22Rv1 (cell line): Measurements from ENCODE around the gene BPIFB3.

ENCODE experiments used
- CTCF ChIP-seq: fragments of 450-650 bp; IDR thresholded peaks from 2 replicates; pipeline ENCODE4 v1.5.1; 2017; ENCODE audit warnings: mild to moderate bottlenecking
- ZFX ChIP-seq: fragments of 450-650 bp; IDR thresholded peaks from 2 replicates; pipeline ENCODE4 v1.6.1; 2017; ENCODE audit warnings: antibody characterized with exemption, borderline replicate concordance

DNA sequence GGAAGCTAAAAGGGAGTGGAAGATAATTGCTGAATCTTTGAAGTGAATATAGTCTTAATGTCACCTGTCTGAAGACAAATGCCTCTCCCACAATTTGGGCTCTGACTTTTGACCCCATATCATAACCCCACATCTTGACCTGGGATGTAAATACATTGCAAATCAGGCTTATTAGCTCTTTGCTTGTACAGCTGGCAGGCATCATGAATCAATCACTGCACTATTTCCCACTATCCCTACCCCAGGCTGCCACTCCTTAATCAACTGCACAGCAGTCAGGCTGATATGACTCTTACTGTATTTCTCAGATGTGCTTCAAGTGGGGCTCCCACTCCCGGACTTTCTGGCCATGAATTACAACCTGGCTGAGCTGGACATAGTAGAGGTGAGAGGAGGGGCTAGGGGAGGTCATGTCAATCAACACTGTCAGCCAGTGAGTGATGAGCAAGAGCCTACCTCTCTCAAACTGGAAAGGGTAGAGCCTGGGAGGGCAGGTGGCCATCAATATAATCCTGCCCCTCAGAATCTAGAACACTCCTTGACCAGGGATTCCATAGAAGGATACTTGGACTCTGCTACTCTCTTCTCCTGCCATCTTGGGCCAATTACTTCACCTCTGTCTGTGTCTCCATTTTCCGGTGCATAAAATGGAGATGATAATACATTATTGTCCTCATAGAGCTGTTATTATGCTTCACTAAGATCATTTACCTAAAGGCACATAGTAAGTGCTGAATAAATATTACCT is 10.5 kb upstream of the BPIFB3 start:
- TF ChIP-seq CTCF (no peak), ZFX (no peak)
